ENCODE data around the gene C8B.

C8B gene

GRCh38 chr1:56970280-56970679, 4.5 kb upstream of the C8B start:
- no peak for DNase-seq
- ATAC-seq, result no peak

GRCh38 chr1:56968878-56969495, 3.2 kb upstream of the C8B start:
- no peak for ATAC-seq

GRCh38 chr1:56967900-56968832, 2.4 kb upstream of the C8B start:
- DNase-seq (peak; percentile 25), ATAC-seq (no peak)

More at GRCh38 chr1:56968878-56969495, 3.2 kb upstream of the C8B start:
- no peak for DNase-seq

DNA sequence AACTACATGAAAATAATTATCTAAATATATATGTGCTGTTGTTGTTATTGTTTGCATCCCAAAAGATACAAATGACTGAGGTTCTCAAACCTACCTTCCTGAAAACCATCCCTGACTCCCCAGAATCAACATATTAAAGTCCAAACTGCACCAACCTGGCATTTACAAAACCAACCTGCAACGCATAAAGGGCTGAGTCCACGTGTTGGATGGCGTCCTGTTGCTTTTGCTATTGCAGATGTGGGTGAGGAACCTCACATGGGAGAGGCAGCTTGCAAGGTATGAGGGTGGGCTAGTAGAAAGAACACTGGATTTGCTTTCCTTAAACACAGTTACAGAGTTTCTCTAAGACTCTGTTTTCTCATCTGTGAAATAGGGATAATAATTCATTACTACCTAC, 1.5 kb upstream of the C8B start:
- no peak for ATAC-seq
- no peak for DNase-seq

GRCh38 chr1:56966698-56966999, 834 bp upstream of the C8B start:
- ATAC-seq (no peak), DNase-seq (no peak)

- DNase-seq (no peak), ATAC-seq (no peak)
These were observed 624 bp downstream of the C8B start for GRCh38 chr1:56965191-56965590.

DNA sequence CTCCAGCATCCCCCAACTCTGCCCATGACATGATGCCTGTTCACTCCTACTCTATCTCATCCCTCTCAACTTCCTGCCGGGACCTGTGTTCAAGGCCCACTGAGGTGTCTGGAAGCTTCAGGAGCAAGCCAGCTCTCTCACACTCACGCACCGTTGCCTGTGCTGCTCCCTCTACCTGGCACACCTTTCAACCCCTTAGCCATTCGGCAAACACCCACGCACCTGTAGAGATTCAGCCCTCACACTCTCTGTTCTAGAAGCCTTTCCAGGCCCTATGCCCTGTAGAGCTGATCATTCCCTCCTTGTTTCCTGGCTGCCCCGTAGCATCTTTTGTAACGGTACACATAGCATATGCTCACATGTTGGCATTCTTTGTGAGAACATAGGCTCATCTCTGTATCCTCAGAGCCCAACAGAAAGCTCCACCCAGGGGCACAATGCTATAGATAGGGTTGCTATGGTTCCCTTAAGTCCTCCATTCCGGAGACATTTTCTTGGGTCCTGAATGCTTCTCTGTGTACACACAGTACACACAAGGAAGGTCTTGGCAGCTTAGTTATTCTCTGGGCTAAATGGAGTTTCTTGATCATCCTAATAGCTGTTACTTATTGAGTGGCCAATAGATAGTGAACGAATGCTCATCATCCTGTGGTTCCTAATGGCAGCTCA, 1.3 kb downstream of the C8B start:
- ATAC-seq (no peak), DNase-seq (no peak)

- no peak for ATAC-seq
- DNase-seq, result no peak
These were observed 2.1 kb downstream of the C8B start for GRCh38 chr1:56963667-56964066.

DNA sequence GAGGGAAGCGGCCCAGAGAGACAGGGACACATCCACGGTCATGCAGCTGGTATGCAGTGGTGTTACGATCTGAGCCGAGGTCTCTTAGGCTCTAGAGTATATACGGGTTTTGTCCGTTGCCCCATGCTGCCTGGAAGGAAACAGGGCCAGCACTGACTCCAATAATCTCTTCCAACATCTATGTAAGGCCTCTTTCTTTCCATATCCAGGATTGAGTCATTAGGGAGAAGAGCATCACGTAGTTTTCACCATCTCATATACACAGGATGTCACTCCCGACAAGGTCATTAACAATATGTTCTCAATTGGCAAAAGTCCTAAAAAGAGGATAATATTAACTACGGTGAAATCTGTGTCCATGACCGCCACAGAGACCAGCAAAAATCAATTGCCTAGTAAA, 4.4 kb downstream of the C8B start:
- ATAC-seq (no peak), DNase-seq (no peak)

DNA sequence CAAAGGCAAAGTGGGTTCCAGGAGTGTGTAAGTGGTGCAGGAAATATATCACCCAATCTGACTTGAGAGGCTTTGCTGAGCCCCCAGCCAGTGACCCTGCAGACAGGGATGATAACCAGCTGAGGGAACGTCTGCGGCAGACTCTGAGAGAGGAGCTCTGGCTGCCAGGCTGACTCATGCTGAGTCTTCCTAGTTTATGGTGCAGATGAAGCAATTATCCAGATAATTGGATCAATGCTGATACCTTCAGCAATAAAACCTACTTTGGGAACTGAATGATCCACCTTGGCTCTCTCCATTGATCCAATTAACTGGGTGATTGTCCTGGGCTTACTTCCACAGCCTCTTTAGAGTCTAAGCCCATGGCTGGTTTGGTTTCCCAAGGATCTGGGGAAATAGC, 7.3 kb downstream of the C8B start:
- DNase-seq (no peak), ATAC-seq (no peak)

DNA sequence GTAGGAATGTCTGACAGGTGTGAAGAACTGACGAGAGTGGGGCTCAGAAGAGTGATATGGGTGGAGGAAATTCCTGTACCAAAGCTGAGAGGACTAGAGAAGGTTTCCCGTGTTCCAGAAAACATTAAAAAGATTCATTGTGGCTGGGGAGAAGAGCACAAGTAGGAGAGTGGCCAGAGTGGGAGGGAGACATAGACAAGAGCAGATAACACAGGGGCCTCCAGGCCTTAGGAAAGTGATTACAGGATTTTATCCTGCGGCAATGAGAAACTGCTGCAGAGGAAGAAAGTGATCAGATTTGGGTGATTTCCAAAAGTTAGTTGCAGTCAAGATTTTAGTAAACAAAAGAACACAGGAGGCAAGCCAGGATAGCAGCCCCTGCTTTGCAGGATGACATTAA, 7.9 kb downstream of the C8B start:
- ATAC-seq, result no peak
- no peak for DNase-seq

DNA sequence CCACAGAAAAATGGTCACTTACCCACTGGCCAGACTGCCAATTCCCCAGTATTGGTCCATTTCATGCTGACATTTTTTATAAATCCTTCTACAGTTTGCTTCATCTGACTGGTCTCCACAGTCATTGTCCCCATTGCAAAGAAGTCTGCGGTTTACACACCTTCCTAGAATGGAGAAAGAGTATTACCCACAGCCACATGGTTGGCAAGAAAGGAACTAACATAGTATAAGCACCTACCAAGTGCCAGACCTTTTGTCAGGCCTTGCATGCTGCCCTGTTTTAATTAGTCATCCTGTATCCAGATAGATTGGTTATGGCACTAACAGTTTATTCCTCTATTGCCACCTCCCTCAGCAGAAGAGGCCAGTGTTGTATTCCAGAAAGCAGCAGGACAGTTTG, 11.2 kb downstream of the C8B start:
- no peak for DNase-seq
- no peak for ATAC-seq

DNA sequence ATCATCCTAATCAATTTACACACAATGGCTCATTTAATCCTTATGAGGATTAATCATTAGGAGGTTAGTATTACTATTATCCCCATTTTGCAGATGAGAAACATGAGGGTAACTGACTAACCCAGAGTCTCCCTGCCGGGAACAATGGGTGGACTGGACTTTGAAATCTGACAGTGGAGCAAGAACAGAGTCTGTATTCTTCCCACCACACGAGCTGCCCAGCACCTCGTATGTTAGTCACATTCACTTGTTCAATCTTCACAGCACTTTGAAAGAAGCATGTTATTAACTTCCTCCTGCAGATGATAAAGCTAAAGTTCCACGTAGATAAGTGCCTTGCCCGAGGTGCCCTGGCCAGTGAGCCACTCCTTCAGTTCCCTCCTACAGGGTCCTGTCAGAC, 12.4 kb downstream of the C8B start:
- ATAC-seq (no peak), DNase-seq (no peak)

DNA sequence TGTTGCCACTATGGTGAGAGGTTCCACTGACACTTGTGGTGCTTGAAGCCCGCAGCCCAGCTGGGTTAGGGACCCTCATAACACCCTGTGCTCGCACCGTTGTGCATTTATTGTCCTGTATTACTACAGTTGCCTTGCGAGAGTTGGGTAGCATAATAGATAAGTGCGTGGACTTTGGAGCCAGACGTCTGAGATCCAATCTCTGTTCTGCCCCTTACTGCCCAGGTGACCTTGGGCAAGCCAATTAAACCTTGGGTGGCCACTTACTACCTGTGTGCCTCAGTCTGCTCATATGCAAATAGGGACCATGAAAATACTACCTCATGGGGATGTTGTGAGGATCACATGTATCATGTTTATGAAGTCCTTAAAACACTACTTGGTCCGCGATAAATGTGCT, 13.3 kb downstream of the C8B start:
- DNase-seq (no peak), ATAC-seq (no peak)

DNA sequence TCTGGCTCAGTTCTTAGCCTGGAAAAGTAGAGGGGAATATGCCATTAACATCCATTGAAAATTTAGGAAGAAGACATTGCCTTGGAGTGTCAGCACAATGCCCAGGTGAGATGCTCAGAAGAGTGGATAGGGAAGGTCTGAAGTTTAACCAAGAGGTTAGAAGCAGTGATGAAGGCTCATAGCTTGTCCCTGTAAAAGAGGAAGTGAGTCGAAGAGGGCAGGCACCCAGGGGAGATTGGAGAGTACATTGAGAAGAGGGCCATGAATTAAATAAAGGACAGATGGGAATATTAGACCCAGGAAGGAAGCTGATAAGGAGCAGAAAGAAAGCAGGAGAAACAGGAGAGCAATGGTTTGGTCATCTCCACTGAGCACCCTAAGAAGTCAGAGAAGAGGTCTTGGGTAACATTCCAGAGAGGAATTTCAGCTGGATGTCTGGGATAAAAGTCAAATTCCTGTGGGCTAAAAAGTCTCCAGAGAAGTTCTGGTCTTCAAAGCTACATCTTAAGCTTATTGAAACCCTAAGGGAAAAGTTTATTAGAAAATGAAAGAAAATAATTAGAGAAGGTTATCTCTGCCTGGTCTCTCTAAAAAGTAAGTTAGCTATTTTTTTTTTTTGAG, 17.3 kb downstream of the C8B start:
- ATAC-seq, result no peak
- DNase-seq, result no peak

DNA sequence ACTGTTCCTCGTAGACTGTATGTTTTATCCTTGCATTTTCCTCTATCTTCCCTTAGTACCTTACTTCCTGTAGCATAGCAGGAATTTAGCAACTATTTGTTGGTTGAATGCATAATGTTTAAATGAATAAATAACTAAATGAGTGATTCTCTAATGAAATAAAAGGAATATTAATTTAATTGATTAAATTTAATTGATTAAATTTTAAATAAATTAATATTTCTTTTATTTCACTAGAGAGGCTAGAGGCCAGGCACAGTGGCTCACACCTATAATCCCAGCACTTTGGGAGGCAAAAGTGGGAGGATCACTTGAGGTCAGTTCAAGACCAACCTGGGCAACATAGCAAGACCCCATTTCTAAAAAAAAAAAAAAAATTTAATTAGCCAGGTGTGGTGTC, 25.8 kb downstream of the C8B start:
- no peak for ATAC-seq

DNA sequence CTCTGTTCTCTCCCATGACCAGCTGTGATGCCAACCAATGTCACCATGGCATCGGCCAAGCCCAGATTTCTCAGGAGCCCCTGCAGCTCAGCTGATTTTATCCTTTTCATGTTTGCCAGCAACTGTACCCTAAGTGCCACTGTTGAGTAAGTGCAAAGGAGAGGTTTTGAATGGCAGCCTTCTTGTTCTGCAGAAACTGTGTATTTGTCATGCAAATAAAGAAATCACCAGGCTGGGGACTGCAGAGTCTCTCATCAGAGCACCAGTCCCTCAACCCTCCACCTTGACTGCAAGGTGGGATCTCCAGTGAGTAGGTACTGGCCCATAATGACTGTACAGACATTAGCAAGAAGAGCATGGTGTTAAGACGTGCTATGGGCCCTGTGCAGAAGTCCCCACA, 26.6 kb downstream of the C8B start:
- ATAC-seq, result no peak
- no peak for DNase-seq

More for the DNA sequence above, 25.8 kb downstream of the C8B start:
- no peak for DNase-seq

- no peak for DNase-seq
- no peak for ATAC-seq
These were observed 27.2 kb downstream of the C8B start for GRCh38 chr1:56938646-56939045.

DNA sequence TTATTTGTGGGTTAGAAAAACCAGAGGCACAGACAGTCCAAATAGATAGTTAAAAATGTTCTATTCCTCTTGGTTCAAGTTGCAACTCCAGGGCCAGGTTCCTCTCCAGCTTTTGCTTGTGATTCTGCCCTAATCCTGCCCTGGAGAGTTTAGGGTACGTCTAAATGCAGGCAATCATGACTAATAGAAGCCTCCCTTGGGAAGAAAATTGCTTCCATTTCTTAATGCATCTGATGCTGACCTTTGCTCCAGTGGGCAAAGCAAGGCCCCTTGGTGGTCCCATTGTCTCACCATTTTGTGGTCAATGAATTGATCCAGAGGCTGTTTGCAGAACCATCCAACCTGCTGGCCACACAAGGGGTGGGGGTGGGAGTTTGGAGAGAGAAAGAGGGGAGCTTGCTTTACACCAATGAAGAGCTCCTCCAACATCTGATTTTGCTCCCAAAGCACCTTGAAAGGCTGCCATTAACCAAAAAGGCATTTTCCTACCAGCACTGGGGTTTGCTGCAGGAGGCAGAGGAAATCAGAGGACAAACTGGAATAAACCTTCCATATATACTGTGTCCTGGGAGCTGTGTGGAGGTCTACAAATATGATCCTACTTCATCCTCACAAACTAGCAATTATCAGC, 31.3 kb downstream of the C8B start:
- DNase-seq (no peak), ATAC-seq (no peak)

GRCh38 chr1:56933606-56934005, 32.2 kb downstream of the C8B start:
- DNase-seq (no peak), ATAC-seq (no peak)

DNA sequence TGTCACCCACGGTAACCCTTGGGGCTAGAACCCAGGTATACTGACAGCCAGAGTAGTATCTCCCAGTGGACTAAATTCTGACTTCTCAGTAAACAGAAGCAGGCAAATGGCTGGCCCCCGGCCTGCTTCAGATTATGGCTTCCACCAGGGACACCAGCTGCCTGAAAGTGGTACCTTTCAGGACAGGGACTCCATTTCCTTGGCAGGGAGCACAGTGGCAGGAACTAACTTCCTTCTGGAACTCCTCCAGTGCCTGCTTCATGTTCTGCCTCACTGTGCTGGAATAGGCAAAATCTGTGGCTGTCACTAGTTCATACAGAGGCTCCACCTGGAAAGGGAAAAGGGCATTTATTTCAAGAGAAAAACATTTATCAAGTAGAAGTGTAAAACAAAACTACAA, 32.7 kb downstream of the C8B start:
- DNase-seq (no peak), ATAC-seq (no peak)

DNA sequence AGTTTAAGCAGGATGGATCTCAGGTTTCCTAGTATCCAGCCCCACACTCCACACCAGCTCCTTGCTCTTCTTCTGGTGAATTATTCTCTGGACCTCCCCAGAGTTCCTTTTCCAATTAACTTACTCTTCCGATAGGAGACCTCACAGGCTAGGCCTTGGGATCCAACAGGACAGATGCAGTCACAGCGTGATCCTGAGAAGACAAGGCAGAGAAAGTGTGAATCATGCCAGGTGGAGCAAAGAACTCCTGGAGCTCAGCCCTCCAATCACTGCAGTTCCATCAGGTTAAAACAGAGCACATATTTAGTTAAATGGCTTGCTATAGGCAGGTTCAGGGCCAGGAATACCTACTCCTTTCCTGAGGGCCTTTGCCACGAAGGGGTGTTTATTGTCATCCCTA, 34.1 kb downstream of the C8B start:
- DNase-seq (no peak), ATAC-seq (no peak)

DNA sequence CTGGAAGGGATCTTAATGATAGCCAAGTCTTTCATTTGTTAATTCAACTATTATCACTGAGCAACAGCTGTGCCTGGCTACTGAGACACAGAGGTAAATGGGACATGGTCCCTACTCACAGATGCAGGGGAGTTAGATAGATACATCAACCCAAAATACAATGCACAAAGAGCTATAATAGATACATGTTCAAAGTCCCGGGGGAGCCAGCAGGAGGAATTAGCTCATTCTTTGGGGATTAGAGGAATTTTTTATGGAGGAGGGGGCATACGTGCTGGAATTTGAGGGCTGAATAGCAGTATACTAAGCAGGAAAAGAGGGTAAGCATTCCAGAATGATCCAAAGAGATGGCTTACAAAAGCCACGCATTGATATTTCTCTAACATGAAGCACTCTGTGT, 34.6 kb downstream of the C8B start:
- ATAC-seq (no peak), DNase-seq (no peak)

Data from stimulated activated naive CD8-positive, alpha-beta T cell treated with anti-CD3 and anti-CD28 coated beads, Interleukin-15, Interleukin-2, amounts not matched to agents 100 U/mL and 50 U/mL, for 24 hours (primary cell).